Embryonic facial prominence (tissue), 1 donor: Measurements from ENCODE around the gene SMARCD2.
"Not testable (repeated sequence)": the region's sequence is repeated elsewhere in the genome, so short reads cannot be mapped to it uniquely, and the experiment has no call there.

Experiments
- DNase-seq: peaks from one replicate; pipeline ENCODE4 v3.0.0-alpha.2; 2016; ENCODE audit errors: extremely low spot score

The SMARCD2 gene

GRCh38 chr17:63850401-63850800 is 7.9 kb upstream of the SMARCD2 start:
- no peak for DNase-seq

- peak; percentile 83 for DNase-seq
Measured at GRCh38 chr17:63848834-63849689, 6.6 kb upstream of the SMARCD2 start.

DNA sequence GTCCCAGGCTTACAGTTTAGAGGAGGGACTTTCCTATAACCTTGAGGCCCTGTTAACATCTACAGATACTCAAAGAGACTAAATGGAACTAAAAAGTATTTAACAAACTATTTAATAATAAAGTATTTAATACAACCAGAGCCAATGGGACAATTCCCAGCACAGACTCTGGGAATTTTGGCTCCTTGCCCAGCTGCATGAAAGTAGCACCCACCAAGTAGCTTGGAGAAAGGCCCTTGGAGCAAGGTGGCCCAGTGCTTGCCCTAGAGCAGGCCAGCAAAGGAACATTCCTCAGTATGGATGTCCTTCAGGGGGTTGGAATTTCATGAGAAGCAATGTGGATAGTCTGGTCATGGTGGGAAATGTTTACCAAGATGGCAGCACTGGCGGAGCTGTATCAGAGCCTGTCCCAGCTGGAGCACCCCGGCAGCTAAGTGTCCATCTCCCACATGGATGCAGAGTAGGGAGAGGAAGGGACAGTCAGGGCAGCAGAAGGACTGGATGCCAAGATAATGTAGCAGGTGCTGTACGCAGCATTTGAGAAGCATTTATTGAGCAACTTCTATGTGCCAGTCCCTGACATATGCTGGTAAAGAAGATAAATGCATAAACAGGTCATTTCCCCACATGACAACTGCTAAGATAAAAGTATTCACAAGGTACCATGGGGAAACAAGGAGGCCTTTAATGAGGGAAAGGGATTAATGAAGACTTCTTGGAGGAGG is 5.2 kb upstream of the SMARCD2 start:
- DNase-seq = no peak

DNA sequence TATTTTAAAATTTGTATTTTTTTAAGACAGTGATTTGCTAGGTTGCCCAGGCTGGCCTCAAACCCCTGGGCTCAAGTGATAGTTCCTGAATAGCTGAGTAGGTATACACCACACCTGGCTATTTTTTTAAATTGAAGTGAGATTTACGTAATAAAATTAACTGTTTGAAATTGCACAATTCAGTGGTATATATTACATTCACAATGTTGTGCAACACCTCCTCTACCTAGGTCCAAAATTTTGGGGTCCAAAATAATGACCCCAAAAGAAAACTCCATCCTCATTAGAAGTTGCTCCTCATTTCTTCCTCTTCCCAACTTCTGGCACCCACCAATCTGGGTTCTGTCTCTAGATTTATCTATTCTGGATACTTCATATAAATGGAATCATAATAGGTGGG is 3.0 kb upstream of the SMARCD2 start:
- no peak for DNase-seq

DNA sequence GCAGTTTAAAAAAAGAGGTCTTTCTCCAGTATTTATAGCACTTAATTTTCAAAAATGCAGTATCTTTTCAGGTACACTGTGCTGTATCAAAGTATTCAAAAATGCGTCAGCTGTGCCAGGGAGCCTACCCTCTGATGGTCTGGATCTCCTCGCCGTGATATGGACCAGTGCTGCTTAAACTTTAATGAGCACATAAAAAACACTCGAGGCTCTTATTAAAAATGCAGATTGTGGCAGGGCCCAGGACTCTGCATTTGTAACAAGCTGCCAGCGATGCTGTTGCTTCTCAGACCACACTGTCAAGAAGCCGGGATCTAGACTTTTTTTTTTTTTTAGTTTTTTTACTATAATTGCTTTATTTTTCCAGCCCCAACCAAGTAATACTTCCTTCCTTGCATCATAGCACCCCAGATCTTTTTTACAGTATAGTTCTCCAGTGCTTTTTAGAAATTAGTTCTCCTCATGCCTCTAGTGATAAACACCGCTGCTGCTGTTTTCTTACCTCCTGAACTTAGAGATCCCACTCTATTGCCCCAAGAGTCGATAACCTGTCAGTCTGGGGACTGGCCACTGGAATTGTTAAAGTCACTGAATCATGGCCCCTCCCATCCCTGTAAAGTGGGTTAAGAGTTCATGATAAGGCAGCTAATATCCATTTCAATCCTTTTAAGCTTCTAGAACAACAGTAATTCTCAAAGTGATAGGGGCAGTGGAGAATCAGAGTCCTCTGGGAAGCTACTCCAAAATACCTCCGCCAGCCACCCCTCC is 1.6 kb upstream of the SMARCD2 start:
- no peak for DNase-seq

GRCh38 chr17:63843387-63843888 is 953 bp upstream of the SMARCD2 start:
- DNase-seq = not testable (repeated sequence)

- no peak for DNase-seq
Measured at GRCh38 chr17:63842173-63842539, 329 bp downstream of the SMARCD2 start.

DNA sequence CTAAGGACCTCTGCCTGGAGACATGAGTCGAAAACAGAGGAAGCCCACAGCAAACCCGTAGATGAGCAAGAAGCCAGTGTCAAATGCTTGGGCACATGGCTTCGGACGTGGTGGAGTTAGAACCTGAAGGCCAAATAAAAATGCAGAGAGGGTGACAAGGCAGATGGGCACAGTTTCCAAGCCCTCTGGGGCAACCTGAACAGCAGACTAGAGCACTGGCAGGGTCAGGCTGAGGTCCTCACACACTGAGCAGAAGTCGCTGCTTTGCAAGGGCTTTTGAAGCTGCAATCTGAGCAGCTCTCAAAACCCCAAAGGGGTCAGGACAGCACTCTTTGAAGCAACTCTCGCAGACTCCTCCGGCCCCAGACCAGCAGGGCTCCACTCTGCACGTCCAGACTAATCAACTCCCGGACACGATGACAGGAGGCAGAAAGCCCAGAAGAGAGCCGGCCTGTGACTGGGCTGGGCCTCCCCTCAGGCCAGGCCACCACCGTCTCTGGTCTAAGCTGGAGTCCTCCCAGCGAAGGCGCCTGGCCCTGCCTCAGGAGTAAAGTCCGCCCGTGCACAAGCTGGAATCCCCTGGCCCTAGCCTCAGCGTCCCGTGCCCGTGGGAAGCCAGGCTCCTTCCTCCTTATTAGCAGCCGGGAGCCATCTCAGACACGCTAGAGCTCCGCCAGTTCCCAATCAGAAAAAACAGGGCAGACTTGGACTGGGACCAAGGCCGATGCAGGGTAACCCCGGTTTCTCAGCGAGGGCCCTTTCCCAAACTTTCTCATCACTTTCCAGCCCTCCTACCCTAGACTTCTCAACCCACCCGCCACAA is 924 bp downstream of the SMARCD2 start:
- DNase-seq = no peak

DNA sequence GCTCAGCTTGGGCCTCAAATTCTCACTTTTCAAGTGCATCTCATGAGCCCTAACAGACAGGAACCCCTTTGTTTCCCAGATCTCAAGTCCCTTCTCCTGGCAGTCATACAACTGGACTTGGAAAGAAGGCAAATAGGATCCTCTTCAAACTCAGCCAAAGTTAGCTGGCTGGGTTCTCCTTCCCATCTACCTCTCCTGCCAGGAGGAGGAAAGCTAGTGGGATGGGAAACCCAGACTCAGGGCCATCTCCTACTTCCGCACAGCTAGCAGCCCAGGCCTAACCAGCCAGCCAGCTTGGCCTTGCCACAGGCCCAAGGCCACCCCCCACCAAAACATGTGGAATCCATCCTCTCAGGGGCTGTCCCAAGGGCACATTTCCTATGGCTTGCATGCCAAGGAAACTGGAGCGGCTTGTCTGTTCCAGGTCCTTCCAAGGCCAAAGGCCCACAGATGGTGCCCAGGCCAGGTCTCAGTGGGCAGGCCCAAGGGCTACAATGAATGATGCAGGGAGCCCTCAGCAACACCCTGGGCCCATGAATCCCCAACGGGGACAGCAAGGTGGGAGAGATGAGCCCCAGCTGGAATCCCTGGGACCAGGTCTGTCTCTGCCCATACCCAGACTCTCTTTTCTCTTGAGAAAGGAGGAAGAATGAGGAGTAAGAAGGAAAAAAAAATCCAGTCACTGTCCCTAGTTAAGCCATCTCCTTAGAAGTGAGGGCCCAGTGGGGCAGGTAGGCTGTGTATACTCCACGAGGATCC is 1.7 kb downstream of the SMARCD2 start:
- DNase-seq = no peak

DNA sequence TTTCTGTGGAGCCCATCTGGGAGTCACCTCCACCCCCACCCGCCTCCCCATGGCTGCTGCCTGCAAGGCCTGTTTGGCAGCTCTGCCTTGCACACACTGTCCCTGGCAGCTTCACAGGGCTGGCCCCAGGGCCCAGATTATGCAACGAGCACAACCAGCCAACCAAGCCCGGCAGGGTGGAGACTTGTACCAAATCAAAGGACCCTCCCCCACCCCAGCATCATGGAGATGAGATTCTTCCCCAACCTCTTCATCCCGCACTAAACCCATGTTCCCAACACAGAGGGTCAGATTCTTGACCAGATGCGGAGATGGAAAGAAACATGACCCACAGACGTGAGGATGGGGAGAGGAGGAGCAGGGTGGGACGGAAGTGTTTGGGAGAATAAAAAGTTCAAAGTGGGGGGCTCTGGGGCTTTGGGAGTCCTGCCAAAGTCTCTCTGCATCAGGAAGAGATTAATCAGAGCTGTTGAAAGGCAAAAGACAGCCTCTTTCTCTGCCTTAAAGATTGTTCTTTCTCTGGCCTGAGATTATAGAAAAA is 3.8 kb downstream of the SMARCD2 start:
- peak; percentile 25 for DNase-seq

DNA sequence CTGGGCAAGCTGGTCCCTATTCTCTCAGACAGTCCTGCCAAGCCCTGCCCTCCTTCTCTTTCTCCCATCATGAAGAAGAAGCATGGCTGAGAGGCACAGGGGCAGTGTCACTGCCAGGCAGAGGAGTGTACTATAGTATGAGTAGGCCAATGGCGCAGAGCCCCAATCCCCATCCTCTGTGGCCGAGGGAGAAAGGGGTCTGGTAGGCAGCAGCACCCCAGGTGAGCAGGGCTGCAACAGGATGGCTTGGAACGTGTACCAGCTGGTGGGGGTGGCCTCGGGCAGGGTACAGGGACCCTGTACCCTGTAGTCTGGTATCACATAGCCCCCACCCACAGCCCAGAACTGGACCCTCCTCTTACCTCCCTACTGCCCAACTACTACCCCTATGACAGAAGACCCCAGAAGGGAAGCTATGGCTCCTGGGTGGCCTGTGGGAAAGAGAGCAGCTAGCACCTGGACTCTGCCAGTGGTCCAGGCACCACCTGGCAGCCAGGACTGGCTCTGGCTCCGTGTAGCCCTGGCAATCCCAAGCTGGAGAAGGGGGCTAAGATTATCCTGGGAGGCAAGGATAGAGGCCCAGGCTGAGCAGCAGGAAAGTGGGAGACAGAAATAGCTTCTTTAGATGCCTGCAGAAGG is 4.4 kb downstream of the SMARCD2 start:
- no peak for DNase-seq

DNA sequence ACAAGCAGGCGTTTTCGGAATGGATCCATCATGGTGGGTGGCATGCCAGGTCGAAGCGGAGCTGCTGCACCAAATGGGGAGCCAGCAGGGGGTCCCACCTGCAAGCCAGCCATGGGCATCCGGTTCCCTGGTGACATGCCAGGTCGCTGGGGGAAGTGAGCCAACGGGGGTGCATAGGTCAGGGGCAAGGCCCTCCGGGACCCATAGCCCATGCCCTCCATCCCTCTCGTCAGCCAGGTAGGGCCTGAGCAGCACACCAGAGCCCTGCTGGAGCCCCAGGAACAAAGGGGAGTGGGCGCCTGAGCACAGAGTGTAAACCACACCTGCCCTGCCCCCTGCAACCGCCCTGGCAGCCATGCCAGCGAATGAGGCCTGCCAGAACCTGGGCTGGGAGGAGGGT is 5.0 kb downstream of the SMARCD2 start:
- no peak for DNase-seq

DNA sequence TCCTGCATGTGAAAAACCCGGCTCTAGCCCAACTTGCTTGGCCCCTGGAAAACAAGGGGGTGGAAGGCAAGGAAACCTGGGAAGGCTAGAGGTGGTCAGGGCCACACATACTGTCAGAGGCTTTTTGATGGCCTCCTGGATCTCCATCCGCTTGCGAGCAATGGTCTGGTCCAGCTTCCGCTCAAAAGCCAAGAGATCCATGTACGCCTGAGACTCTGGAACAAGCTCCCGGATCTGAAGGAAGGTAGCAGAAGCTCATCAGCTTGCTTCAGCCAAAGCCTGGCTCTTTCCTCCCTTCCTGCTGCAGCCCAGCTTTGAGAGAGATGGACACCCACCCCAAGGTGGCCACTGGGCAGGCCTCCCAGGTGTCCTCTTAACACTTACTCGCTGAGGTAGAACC is 5.7 kb downstream of the SMARCD2 start:
- DNase-seq = no peak

- no peak for DNase-seq
Measured at GRCh38 chr17:63835167-63835720, 7.2 kb downstream of the SMARCD2 start.

DNA sequence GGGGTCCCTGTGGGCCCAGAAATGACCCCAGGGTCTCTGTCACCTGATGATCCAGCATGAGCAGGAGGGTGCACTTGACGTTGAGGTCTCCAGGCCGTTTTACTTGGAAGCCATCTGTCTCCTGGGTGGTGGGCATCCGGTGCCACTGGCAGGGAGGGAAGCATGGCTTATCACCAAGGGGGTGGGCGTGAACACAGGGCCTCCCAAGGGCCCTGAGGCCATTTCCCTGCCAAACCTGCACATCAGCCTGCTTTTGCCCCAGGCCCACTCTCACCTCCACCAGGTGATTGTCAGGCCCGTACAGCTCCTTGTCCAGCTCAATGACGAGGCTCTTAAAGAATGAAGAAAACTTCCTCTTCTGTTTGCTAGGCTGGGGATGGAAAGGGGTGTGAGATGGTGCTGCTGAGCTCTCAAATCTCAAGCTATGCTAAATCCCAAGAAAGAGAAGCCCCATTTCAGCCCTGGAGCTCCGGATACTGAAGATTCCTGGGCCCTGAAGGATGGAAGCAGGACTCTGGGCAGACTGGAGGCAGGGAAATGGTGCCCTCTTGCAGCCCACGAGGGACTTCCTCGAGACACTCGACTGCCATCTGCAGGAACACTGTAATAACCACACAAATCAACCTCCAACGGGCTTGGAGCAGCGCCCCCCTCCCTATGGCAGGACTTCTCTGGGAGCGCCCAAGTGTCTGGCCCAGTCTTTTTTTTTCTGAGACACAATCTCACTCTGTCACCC is 7.9 kb downstream of the SMARCD2 start:
- no peak for DNase-seq

DNA sequence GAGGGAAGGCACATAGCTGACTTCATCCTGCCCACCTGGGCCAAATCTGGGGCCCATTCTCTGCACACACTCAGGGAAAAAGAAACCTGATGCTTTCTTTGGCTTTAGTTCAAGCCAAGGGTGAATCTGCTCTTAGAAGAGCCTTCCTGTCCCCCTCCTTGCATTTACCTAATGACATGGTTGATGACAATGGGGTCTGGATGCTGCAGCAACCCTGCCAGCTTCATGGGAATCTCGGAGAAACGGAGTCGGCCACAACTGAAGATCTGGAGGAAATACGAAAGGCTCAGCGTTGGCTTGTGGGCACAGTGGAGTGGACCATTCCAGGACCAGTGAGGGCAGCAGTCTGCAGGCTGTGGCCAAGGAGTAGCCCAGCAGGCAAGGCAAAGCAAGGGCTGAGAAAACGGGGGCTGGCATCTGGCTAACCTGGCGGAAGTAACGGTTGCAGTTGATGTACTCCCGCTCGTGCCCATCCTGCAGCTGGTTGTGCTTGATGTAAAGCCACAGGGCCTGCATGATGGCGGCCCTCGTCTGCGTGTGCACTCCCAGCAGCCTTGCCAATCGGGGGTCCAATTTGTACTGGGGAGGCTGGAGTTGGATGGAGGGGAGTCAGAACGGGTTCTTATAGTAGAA is 8.6 kb downstream of the SMARCD2 start:
- DNase-seq = no peak

DNA sequence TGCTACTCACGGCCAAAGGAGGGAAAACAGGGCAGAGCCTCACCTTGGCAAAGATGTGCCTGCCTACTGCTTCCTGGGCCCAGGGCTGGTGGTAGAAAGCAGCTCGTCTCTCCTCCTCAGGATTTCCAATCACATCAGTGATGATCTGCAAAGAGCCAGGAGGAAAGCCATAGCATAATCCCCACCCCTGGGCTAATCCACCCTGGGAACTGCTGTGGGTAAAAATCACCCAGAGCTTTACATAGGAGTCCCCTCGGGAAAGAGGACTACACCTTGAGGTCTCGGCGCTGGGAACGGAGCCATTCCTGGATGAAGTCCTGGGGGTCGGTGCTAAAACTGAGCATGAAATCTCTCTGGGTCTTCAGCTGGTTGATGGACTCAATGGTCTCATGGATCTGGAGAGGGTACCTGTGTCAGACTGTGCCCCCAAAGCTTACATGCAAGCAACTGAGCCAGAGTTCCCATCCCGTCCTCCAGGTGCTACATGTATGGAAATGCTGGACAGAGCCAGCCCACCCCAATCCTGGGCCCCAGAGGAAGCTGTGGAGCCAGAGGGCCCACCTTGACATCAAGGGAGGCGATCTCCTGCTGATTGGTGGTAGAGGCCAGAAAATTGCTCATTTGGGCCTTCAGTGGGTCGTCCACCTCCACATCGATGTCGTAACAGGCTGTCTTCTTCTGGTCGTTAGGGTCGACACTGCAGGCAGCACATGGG is 9.3 kb downstream of the SMARCD2 start:
- DNase-seq = no peak

DNA sequence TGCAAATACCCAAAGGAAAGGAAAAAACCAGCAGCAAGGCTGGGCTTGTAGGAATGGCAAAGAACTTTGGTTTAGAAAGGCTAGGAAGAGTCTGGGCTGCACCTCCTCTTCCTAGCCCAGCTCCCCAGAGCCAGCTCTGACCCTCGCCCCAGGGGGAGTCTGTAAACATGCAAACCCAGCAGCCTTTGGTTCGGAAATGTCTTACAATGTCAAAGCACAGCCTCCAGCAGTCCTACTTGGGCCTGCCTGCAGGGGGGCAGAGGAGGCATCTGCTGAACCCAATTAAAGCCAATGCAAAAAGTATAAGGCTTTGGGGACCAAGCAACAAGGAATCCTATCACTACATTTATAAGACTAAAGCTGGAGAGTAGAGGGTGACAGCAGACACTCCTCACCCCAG is 10.0 kb downstream of the SMARCD2 start:
- DNase-seq = no peak
